DND-41 (cell line): ENCODE data around the gene CCDC134.

Experiments
- ATAC-seq: fragments of 200-7000 bp; cut with Tn5 transposase; 3 replicates; pipeline ENCODE4 v1.9.1; 2021; ENCODE audit warnings: low read depth; ENCODE audit not compliant: insufficient read depth
- DNase-seq: peaks from one replicate; pipeline ENCODE4 v3.0.0-alpha.2; 2020
- H2AFZ ChIP-seq: 2 replicates; pipeline ENCODE4 v1.6.0; 2012; ENCODE audit warnings: low read depth, low read length
- H3K27ac ChIP-seq: 2 replicates; pipeline ENCODE4 v1.5.1; 2012; ENCODE audit warnings: low read length, inconsistent platforms
- H3K27me3 ChIP-seq: fragments of 200-600 bp; sonication (generic); 2 replicates; pipeline ENCODE4 v1.6.0; 2012; ENCODE audit warnings: low read length, mild to moderate bottlenecking, inconsistent platforms; ENCODE audit not compliant: insufficient read depth, poor library complexity
- H3K36me3 ChIP-seq: 2 replicates; pipeline ENCODE4 v1.5.1; 2012; ENCODE audit warnings: low read length, inconsistent platforms; ENCODE audit not compliant: insufficient read depth
- H3K4me1 ChIP-seq: 2 replicates; pipeline ENCODE4 v1.5.1; 2012; ENCODE audit warnings: mild to moderate bottlenecking, low read length; ENCODE audit not compliant: insufficient read depth
- H3K4me2 ChIP-seq: 2 replicates; pipeline ENCODE4 v1.6.0; 2012; ENCODE audit warnings: mild to moderate bottlenecking, moderate library complexity, low read length, inconsistent platforms; ENCODE audit not compliant: insufficient read depth
- H3K4me3 ChIP-seq, 2 experiments: fragments of 200-600 bp in 1 of 2; shearing (Covaris generic) in 1 of 2; 2 replicates each; pipeline ENCODE4 v1.5.1; 2012 to 2016; ENCODE audit warnings: inconsistent platforms in 2 of 2, low read length in 2 of 2, mild to moderate bottlenecking in 2 of 2, low read depth in 1 of 2, moderate library complexity in 1 of 2
- H3K79me2 ChIP-seq: 2 replicates; pipeline ENCODE4 v1.6.0; 2012; ENCODE audit warnings: low read length, inconsistent platforms; ENCODE audit not compliant: insufficient read depth
- H3K9ac ChIP-seq: 2 replicates; pipeline ENCODE4 v1.6.0; 2012; ENCODE audit warnings: low read depth, mild to moderate bottlenecking, inconsistent platforms, low read length, moderate library complexity
- H3K9me3 ChIP-seq: 2 replicates; pipeline ENCODE4 v1.5.1; 2012; ENCODE audit warnings: low read length, moderate library complexity, mild to moderate bottlenecking, inconsistent platforms; ENCODE audit not compliant: insufficient read depth, severe bottlenecking
- H4K20me1 ChIP-seq: 2 replicates; pipeline ENCODE4 v1.6.0; 2012; ENCODE audit warnings: low read length; ENCODE audit not compliant: insufficient read depth
- EZH2 ChIP-seq: IDR thresholded peaks from 3 replicates; pipeline ENCODE4 v1.6.1; 2012; ENCODE audit warnings: borderline replicate concordance, low read depth, mild to moderate bottlenecking, moderate library complexity, low read length, inconsistent platforms; ENCODE audit not compliant: severe bottlenecking
- TF ChIP-seq, protein P1 (sequence below): IDR thresholded peaks from 2 replicates; pipeline ENCODE4 v1.5.1; 2012; ENCODE audit warnings: borderline replicate concordance, low read length, moderate library complexity, mild to moderate bottlenecking; ENCODE audit not compliant: poor library complexity, severe bottlenecking; ENCODE audit errors: extremely low read depth

The CCDC134 gene

DNA sequence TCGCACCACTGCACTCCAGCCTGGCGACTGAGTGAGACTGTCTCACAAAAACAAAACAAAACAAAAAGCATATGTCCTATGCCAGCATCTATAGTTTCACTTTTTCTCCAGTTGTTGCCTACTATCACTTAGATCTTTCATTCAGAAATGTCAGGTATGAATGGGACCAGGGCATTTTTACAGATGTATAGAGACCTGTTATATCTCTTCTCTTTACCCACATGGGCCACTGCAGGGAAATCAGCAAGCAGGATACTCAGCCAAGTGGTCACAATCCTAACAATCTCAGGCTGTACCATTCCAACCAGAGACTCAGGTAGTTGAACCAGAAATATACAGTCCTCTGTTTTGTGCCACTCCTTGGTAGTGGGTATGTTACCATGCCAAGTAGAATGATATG is 16.4 kb downstream of the CCDC134 start:
- no peaks in the 10 kb centered on the region for H3K27me3 ChIP-seq
- ATAC-seq (no peak), DNase-seq (no peak)
- no peak overlapping the region for H3K9ac ChIP-seq
- H3K79me2 ChIP-seq = peaks cover 5% of the 10 kb centered on the region; the same call in 1 of the 2 replicates
- TF ChIP-seq, protein P1, sequence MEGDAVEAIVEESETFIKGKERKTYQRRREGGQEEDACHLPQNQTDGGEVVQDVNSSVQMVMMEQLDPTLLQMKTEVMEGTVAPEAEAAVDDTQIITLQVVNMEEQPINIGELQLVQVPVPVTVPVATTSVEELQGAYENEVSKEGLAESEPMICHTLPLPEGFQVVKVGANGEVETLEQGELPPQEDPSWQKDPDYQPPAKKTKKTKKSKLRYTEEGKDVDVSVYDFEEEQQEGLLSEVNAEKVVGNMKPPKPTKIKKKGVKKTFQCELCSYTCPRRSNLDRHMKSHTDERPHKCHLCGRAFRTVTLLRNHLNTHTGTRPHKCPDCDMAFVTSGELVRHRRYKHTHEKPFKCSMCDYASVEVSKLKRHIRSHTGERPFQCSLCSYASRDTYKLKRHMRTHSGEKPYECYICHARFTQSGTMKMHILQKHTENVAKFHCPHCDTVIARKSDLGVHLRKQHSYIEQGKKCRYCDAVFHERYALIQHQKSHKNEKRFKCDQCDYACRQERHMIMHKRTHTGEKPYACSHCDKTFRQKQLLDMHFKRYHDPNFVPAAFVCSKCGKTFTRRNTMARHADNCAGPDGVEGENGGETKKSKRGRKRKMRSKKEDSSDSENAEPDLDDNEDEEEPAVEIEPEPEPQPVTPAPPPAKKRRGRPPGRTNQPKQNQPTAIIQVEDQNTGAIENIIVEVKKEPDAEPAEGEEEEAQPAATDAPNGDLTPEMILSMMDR = no peak
- no peak for TF ChIP-seq EZH2
- H3K4me1 ChIP-seq = no peaks in the 10 kb centered on the region
- H3K4me3 ChIP-seq = no peak overlapping the region
- H4K20me1 ChIP-seq = peaks cover 6% of the 10 kb centered on the region
- no peak overlapping the region for H3K27ac ChIP-seq
- H3K36me3 ChIP-seq = peaks cover 52% of the 10 kb centered on the region
- H3K9me3 ChIP-seq = no peaks in the 10 kb centered on the region
- H3K4me2 ChIP-seq = no peak overlapping the region
- H2AFZ ChIP-seq = no peak overlapping the region

DNA sequence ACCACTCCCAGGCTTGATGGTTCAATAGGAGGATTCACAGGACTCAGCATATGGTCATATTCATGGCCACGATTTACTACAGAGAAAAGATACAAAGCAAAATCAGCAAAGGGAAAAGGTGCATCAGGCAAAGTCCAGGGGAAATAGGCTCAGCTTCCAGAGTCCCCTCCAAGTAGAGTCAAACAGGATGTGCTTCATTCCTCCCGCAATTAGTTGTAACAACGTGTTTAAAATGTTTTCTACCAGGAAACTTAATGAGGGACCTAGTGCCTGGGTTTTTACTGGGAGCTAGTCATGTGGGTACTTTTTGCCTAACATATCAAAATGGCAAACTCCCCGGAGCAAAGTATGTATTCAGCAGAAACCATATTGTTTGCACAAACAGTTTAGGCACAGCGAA is 17.5 kb downstream of the CCDC134 start:
- Histone ChIP-seq H3K9me3 (no peaks in the 10 kb centered on the region), H3K36me3 (peaks cover 54% of the 10 kb centered on the region), H4K20me1 (peaks cover 7% of the 10 kb centered on the region; the same call in 1 of the 2 replicates), H3K27me3 (no peaks in the 10 kb centered on the region), H2AFZ (no peak overlapping the region), H3K4me2 (no peak overlapping the region), H3K4me3 (no peak overlapping the region), H3K9ac (no peak overlapping the region), H3K4me1 (no peaks in the 10 kb centered on the region), H3K27ac (no peak overlapping the region), H3K79me2 (peaks cover 2% of the 10 kb centered on the region; the same call in 1 of the 2 replicates)
- no peak for TF ChIP-seq EZH2
- TF ChIP-seq, protein P1 = no peak
- ATAC-seq (no peak), DNase-seq (no peak)

- TF ChIP-seq, protein P1 = no peak
- TF ChIP-seq EZH2 = no peak
- Histone ChIP-seq H3K4me3 (no peak overlapping the region), H3K27me3 (no peaks in the 10 kb centered on the region), H3K9ac (no peak overlapping the region), H4K20me1 (0 out of 2 replicates have a peak, but pooled peaks cover 5% of the 10 kb centered on the region), H3K4me2 (no peak overlapping the region), H3K9me3 (no peaks in the 10 kb centered on the region), H3K36me3 (peaks cover 53% of the 10 kb centered on the region), H2AFZ (no peak overlapping the region), H3K79me2 (no peaks in the 10 kb centered on the region), H3K27ac (no peak overlapping the region), H3K4me1 (no peaks in the 10 kb centered on the region)
- DNase-seq (no peak), ATAC-seq (no peak)
These were observed 18.1 kb downstream of the CCDC134 start for GRCh38 chr22:41818596-41818995.

- DNase-seq (no peak), ATAC-seq (no peak)
- H3K79me2 ChIP-seq = no peaks in the 10 kb centered on the region
- TF ChIP-seq, protein P1 = no peak
- TF ChIP-seq EZH2 = no peak
- no peak overlapping the region for H3K9ac ChIP-seq
- no peak overlapping the region for H3K4me3 ChIP-seq
- H3K36me3 ChIP-seq = peaks cover 53% of the 10 kb centered on the region
- 0 out of 2 replicates have a peak, but pooled peaks cover 5% of the 10 kb centered on the region for H4K20me1 ChIP-seq
- no peak overlapping the region for H2AFZ ChIP-seq
- no peak overlapping the region for H3K4me2 ChIP-seq
- no peaks in the 10 kb centered on the region for H3K27me3 ChIP-seq
- H3K4me1 ChIP-seq = no peaks in the 10 kb centered on the region
- no peaks in the 10 kb centered on the region for H3K9me3 ChIP-seq
- H3K27ac ChIP-seq = no peak overlapping the region
These were observed 18.8 kb downstream of the CCDC134 start for GRCh38 chr22:41819257-41819656.
